ENCODE results near the gene INPP4B. TPM values are rescaled to one million over a fixed set of nuclear protein-coding genes. Genes with fewer than 3 reads are reported as not detected.

Gene INPP4B
- total RNA-seq, 1 experiment from 2014 or later: 0.07 TPM

DNA sequence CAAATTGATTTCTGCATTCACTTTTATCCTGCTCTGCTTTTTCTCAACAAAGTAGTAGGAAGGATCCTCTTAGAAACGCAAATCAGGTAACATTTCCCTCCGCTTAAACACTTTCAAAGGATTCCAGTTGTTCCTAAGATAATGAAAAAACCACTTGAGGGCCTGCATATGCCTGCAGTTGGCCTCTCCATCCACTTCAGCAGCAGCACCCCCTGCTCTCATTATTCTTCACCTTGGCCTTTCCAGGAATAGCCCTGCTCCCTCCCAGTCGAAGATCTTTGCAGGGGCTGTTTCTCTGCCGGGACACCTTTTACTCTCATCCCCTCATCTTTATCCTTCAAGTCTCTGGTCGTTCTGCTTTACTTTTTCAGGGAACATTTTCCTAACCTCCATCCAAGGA, 314.0 kb downstream of the INPP4B start:
- Histone ChIP-seq H3K9me3 (ENCODE audit: control insufficient read depth, low read depth, low read length) (no peaks in the 10 kb centered on the region), H4K5ac (ENCODE audit: insufficient read length, low read depth, low read length) (no peak overlapping the region), H2AK5ac (ENCODE audit: insufficient read length, low read length) (no peak overlapping the region), H3K9ac (ENCODE audit: extremely low read depth, insufficient read length, low read length) (no peak overlapping the region), H4K91ac (ENCODE audit: insufficient read length, low read depth, low read length) (no peak overlapping the region), H2BK5ac (ENCODE audit: insufficient read length, low read length) (no peak overlapping the region), H3K56ac (ENCODE audit: insufficient read length, low read depth, low read length) (no peak overlapping the region), H2BK12ac (ENCODE audit: insufficient read length, low read depth, low read length) (no peak overlapping the region), H2BK120ac (ENCODE audit: low read depth, low read length, poor library complexity, severe bottlenecking) (no peak overlapping the region), H3K27ac (ENCODE audit: insufficient read length, low read depth, low read length) (no peak overlapping the region), H3K27me3 (ENCODE audit: insufficient read depth, low read length) (no peaks in the 10 kb centered on the region), H4K8ac (replicated peaks; ENCODE audit: insufficient read length, low read depth, low read length) (no peak overlapping the region), H3K18ac (ENCODE audit: insufficient read length, low read depth, low read length) (no peak overlapping the region), H4K20me1 (ENCODE audit: control insufficient read depth, insufficient read depth, insufficient read length) (no peaks in the 10 kb centered on the region), H3K4ac (ENCODE audit: low read depth, low read length) (no peak overlapping the region), H3T11ph (ENCODE audit: low read length) (no peak overlapping the region), H3K14ac (ENCODE audit: insufficient read depth, low read length) (no peak overlapping the region), H2BK15ac (ENCODE audit: low read depth, low read length) (no peak overlapping the region), H3K4me2 (ENCODE audit: insufficient read depth, insufficient read length, low read length) (no peak overlapping the region), H2AFZ (ENCODE audit: low read length) (peak overlapping the region; percentile 56), H2BK20ac (ENCODE audit: low read depth, low read length, poor library complexity, severe bottlenecking) (no peak overlapping the region), H3K4me1 (ENCODE audit: insufficient read depth, low read length) (0 out of 2 replicates have a peak, but pooled peaks cover 5% of the 10 kb centered on the region), H3K79me2 (ENCODE audit: insufficient read depth, low read length) (no peaks in the 10 kb centered on the region), H3K23me2 (ENCODE audit: insufficient read length, low read depth, low read length, poor library complexity, severe bottlenecking) (no peaks in the 10 kb centered on the region), H3K23ac (ENCODE audit: insufficient read length, low read depth, low read length) (no peak overlapping the region), H3K79me1 (ENCODE audit: insufficient read depth, low read depth, low read length, poor library complexity, severe bottlenecking) (no peaks in the 10 kb centered on the region)
- H3K27me3 Mint-ChIP-seq (ENCODE audit: low read depth): no peaks in the 10 kb centered on the region
- no peak for DNase-seq
- TF ChIP-seq, protein P1, sequence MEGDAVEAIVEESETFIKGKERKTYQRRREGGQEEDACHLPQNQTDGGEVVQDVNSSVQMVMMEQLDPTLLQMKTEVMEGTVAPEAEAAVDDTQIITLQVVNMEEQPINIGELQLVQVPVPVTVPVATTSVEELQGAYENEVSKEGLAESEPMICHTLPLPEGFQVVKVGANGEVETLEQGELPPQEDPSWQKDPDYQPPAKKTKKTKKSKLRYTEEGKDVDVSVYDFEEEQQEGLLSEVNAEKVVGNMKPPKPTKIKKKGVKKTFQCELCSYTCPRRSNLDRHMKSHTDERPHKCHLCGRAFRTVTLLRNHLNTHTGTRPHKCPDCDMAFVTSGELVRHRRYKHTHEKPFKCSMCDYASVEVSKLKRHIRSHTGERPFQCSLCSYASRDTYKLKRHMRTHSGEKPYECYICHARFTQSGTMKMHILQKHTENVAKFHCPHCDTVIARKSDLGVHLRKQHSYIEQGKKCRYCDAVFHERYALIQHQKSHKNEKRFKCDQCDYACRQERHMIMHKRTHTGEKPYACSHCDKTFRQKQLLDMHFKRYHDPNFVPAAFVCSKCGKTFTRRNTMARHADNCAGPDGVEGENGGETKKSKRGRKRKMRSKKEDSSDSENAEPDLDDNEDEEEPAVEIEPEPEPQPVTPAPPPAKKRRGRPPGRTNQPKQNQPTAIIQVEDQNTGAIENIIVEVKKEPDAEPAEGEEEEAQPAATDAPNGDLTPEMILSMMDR (conservative IDR thresholded peaks at IDR 0.05): no peak
- WGBS (ENCODE audit: extremely low coverage, insufficient read length, low lambda C conversion rate): no CpG with 5 or more reads among the region's 5 CpGs
- H3K27ac Mint-ChIP-seq: peak overlapping the region in 1 of 3 experiments; percentile 5; a peak in 2 of 7 replicates
- no peak overlapping the region for H3K4me3 Mint-ChIP-seq
- H3K9me3 Mint-ChIP-seq: no peaks in the 10 kb centered on the region
- no peaks in the 10 kb centered on the region for H3K36me3 Mint-ChIP-seq (ENCODE audit: insufficient read depth in 1 of 3, low read depth in 3 of 3)
- H3K4me1 Mint-ChIP-seq: peaks cover 7 to 10% of the 10 kb centered on the region in 2 experiments

Data from H9 (cell line).